GM21717 (cell line): Measurements from ENCODE around the gene FAM32A.
"Not testable (repeated sequence)": the region's sequence is repeated elsewhere in the genome, so short reads cannot be mapped to it uniquely, and the experiment has no call there.

Experiments
- ATAC-seq: cut with Tn5 transposase; IDR thresholded peaks from one replicate; pipeline ENCODE4 v1.9.1; 2021; ENCODE audit warnings: mild to moderate bottlenecking, moderate library complexity; ENCODE audit not compliant: unreplicated experiment

Gene FAM32A

GRCh38 chr19:16161840-16162239 is 23.4 kb upstream of the FAM32A start:
- no peak for ATAC-seq

- ATAC-seq = no peak
These were observed 20.9 kb upstream of the FAM32A start for GRCh38 chr19:16164222-16164890.

- ATAC-seq = no peak
These were observed 18.8 kb upstream of the FAM32A start for GRCh38 chr19:16166417-16166816.

- no peak for ATAC-seq
These were observed 18.2 kb upstream of the FAM32A start for GRCh38 chr19:16167055-16167454.

- ATAC-seq = no peak
These were observed 16.6 kb upstream of the FAM32A start for GRCh38 chr19:16168465-16169081.

- ATAC-seq = no peak
These were observed 15.1 kb upstream of the FAM32A start for GRCh38 chr19:16170134-16170533.

GRCh38 chr19:16175954-16176353 is 9.3 kb upstream of the FAM32A start:
- no peak for ATAC-seq

- ATAC-seq = not testable (repeated sequence)
These were observed 6.3 kb upstream of the FAM32A start for GRCh38 chr19:16178866-16179265.

GRCh38 chr19:16180611-16181010 is 4.6 kb upstream of the FAM32A start:
- ATAC-seq = no peak

- peak; percentile 4 for ATAC-seq
These were observed 516 bp upstream of the FAM32A start for GRCh38 chr19:16184665-16185122.

GRCh38 chr19:16185768-16186123 is 536 bp downstream of the FAM32A start:
- ATAC-seq = no peak

- ATAC-seq = no peak
These were observed 3.3 kb downstream of the FAM32A start for GRCh38 chr19:16188521-16188920.

- ATAC-seq = no peak
These were observed 5.0 kb downstream of the FAM32A start for GRCh38 chr19:16190198-16190597.

GRCh38 chr19:16190736-16191135 is 5.5 kb downstream of the FAM32A start:
- ATAC-seq = no peak

GRCh38 chr19:16191216-16191908 is 6.2 kb downstream of the FAM32A start:
- ATAC-seq = no peak

GRCh38 chr19:16193466-16193865 is 8.3 kb downstream of the FAM32A start:
- ATAC-seq = no peak

- no peak for ATAC-seq
These were observed 12.0 kb downstream of the FAM32A start for GRCh38 chr19:16197188-16197621.

- peak; percentile 65 for ATAC-seq
These were observed 12.6 kb downstream of the FAM32A start, which contains the start of gene AP1M1 for GRCh38 chr19:16197622-16198369. Gene AP1M1, plus strand, starts transcription at chr19:16197911. Its CDS starts 116 bp downstream, at chr19:16198027.

GRCh38 chr19:16198370-16198651 is 13.1 kb downstream of the FAM32A start:
- no peak for ATAC-seq

- ATAC-seq = no peak
These were observed 14.2 kb downstream of the FAM32A start for GRCh38 chr19:16199275-16199932.
